K562 (cell line): ENCODE data around the gene DCAF8. TPM values are rescaled to one million over a fixed set of nuclear protein-coding genes. Genes with fewer than 3 reads are reported as not detected.
A peak's percentile ranks its signal among the peaks of the same experiment; 100 is the strongest.

Experiments
- ATAC-seq: fragments of 200-7000 bp; cut with Tn5 transposase; 3 replicates; pipeline ENCODE4 v1.9.1; 2020; ENCODE audit warnings: moderate library complexity
- BruUV-seq: library from RNA; stranded (reverse); fragments of 400-500 nt; replicated peaks from 2 replicates; lab custom pipeline; 2021; lab: Mats Ljungman, UMichigan
- CTCF ChIA-PET: fragments of 300-600 bp; formaldehyde crosslinking; extraction: SDS; loops from one replicate; lab custom pipeline; 2021; ENCODE audit warnings: low intra/inter-chr PET ratio; lab: Yijun Ruan, JAX
- POLR2A ChIA-PET: fragments of 300-600, 350-650 bp; sonication (Branson Sonifier 250); formaldehyde crosslinking; extraction: SDS; loops from one replicate; lab custom pipeline; 2021; ENCODE audit warnings: antibody characterized with exemption, inconsistent platforms; lab: Yijun Ruan, JAX
- DNase-seq, 4 experiments: peaks; one replicate each; pipeline versions ENCODE4 v3.0.0 to v3.0.0-alpha.2; 2011 to 2018; ENCODE audit warnings: low spot score in 3 of 4, mixed read lengths in 3 of 4; ENCODE audit errors: extremely low read depth in 1 of 4
- FAIRE-seq: peaks from 2 replicates; lab custom pipeline; 2011; peaks lifted over from hg19 to GRCh38; lab: Jason Lieb, UNC
- H2AFZ ChIP-seq: 2 replicates; pipeline ENCODE4 v1.6.0; 2011; ENCODE audit warnings: low read depth, low read length, control low read depth, inconsistent platforms
- H3K27ac ChIP-seq: fragments of 200-600 bp; 3 replicates; pipeline ENCODE4 v1.8.0; 2011; ENCODE audit warnings: low read depth, mild to moderate bottlenecking, control low read depth, inconsistent platforms, low read length, moderate library complexity, mixed read lengths; ENCODE audit errors: extremely low read depth
- H3K27me3 ChIP-seq, 2 experiments: fragments of 300-600 bp in 1 of 2; 2 replicates in 1 of 2; 3 replicates in 1 of 2; pipeline versions ENCODE4 v1.6.0 to v1.8.0; 2011; ENCODE audit warnings: inconsistent platforms in 2 of 2, low read length in 2 of 2, mild to moderate bottlenecking in 1 of 2, mixed read lengths in 1 of 2, moderate library complexity in 1 of 2; ENCODE audit not compliant: control insufficient read depth in 2 of 2, insufficient read depth in 2 of 2
- H3K36me3 ChIP-seq: fragments of 300-600 bp; 3 replicates; pipeline ENCODE4 v1.8.0; 2011; ENCODE audit warnings: mild to moderate bottlenecking, low read length, inconsistent platforms; ENCODE audit not compliant: control insufficient read depth, insufficient read depth
- H3K4me1 ChIP-seq, 2 experiments: fragments of 200-600 bp in 1 of 2; replicated peaks in 1 of 2; 2 replicates in 1 of 2; 3 replicates in 1 of 2; pipeline versions ENCODE4 v1.5.1 to v1.8.0; 2011; ENCODE audit warnings: inconsistent platforms in 2 of 2, low read length in 2 of 2, mild to moderate bottlenecking in 1 of 2, mixed read lengths in 1 of 2, moderate library complexity in 1 of 2; ENCODE audit not compliant: control insufficient read depth in 2 of 2, insufficient read depth in 2 of 2
- H3K4me2 ChIP-seq: 2 replicates; pipeline ENCODE4 v1.6.1; 2011; ENCODE audit warnings: low read length, control low read depth, inconsistent platforms, mixed read lengths; ENCODE audit not compliant: insufficient read depth
- H3K4me3 ChIP-seq: fragments of 200-600 bp; sonication (generic), shearing (Covaris generic); 2 replicates; pipeline ENCODE4 v1.5.1; 2016; ENCODE audit warnings: control low read depth, inconsistent platforms
- H3K79me2 ChIP-seq: fragments of 200-600 bp; 3 replicates; pipeline ENCODE4 v1.8.0; 2011; ENCODE audit warnings: low read length, inconsistent platforms; ENCODE audit not compliant: control insufficient read depth, insufficient read depth
- H3K9ac ChIP-seq, 2 experiments: 2 replicates each; pipeline versions ENCODE4 v1.6.0 to v1.6.1; 2011; ENCODE audit warnings: low read depth in 2 of 2, low read length in 2 of 2, control low read depth in 1 of 2, inconsistent platforms in 1 of 2, mild to moderate bottlenecking in 1 of 2, mixed read lengths in 1 of 2; ENCODE audit not compliant: insufficient read depth in 1 of 2
- H3K9me1 ChIP-seq: one replicate; pipeline ENCODE4 v1.6.0; 2011; ENCODE audit warnings: inconsistent platforms, mild to moderate bottlenecking, low read length, moderate library complexity; ENCODE audit not compliant: control insufficient read depth, insufficient read depth
- H3K9me3 ChIP-seq: replicated peaks from 2 replicates; pipeline ENCODE4 v1.5.1; 2011; ENCODE audit warnings: low read depth, low read length, inconsistent platforms; ENCODE audit not compliant: control insufficient read depth, insufficient read depth
- H4K20me1 ChIP-seq: replicated peaks from 2 replicates; pipeline ENCODE4 v1.6.1; 2011; ENCODE audit warnings: low read length, inconsistent platforms, mixed read lengths; ENCODE audit not compliant: control insufficient read depth, insufficient read depth
- ASH1L ChIP-seq: fragments of 450-650 bp; IDR thresholded peaks from 2 replicates; pipeline ENCODE4 v1.6.1; 2018; ENCODE audit warnings: borderline replicate concordance, mild to moderate bottlenecking, low read depth; ENCODE audit not compliant: partially characterized antibody
- FUS ChIP-seq: fragments of 200-400 bp; formaldehyde crosslinking; optimal IDR thresholded peaks from 2 replicates; pipeline ENCODE3; 2017; ENCODE audit warnings: low read depth, low read length
- HDGF ChIP-seq: fragments of 450-650 bp; IDR thresholded peaks from 2 replicates; pipeline ENCODE4 v1.6.1; 2016
- MAFG ChIP-seq: fragments of 450-650 bp; conservative IDR thresholded peaks from 2 replicates; pipeline ENCODE4 v1.6.1; 2016; ENCODE audit warnings: missing genetic modification characterization, missing compliant biosample characterization
- TAF15 ChIP-seq: fragments of 200-400 bp; formaldehyde crosslinking; IDR thresholded peaks from 2 replicates; pipeline ENCODE4 v1.6.1; 2017; ENCODE audit warnings: mild to moderate bottlenecking, low read depth, low read length, moderate library complexity
- ZNF316 ChIP-seq: fragments of 450-650 bp; IDR thresholded peaks from 2 replicates; pipeline ENCODE4 v1.6.1; 2016
- WGBS: fragments of 100-300 bp; shearing (Covaris generic); methylation state at CpG from one replicate; pipeline ENCODE4 v1.1.6; 2016; ENCODE audit warnings: low coverage, mixed read lengths; ENCODE audit not compliant: insufficient coverage; ENCODE audit errors: missing lambda C conversion rate; 5-methylcytosine and 5-hydroxymethylcytosine counted together
- in situ Hi-C: fragments of 300-500 bp; cut with MboI; formaldehyde crosslinking; loops from 4 replicates; pipeline ENCODE4 v1.15.0; 2018; ENCODE audit warnings: inconsistent platforms, mixed read lengths
- intact Hi-C: fragments of 100-400 bp; cut with micrococcal nuclease; formaldehyde crosslinking; loops from 2 replicates; pipeline ENCODE4 v1.14.2; 2022
- polyA plus RNA-seq, 8 experiments: library from polyadenylated mRNA; depleted of rRNA in 4 of 8; stranded (reverse) in 5 of 8; unstranded in 3 of 8; fragments of >200 nt; fragmentation: Nextera tagmentation in 2 of 8; fragmentation: Illumina TruSeq in 1 of 8; extraction: Ambion mirVana in 2 of 8; extraction: Trizol in 1 of 8; gene quantifications; 2 replicates each; pipeline versions ENCODE4 v1.2.1 to v1.2.3, GENCODE V29; 2011 to 2014; ENCODE audit warnings: inconsistent platforms in 1 of 8, missing spikeins in 1 of 8
- total RNA-seq, 7 experiments: library from RNA; depleted of rRNA in 6 of 7; stranded (reverse); fragments of >200 nt in 6 of 7; fragmentation: Illumina TruSeq in 2 of 7; extraction: Trizol in 2 of 7; gene quantifications; 2 replicates each; pipeline versions ENCODE4 v1.2.1 to v1.2.3, GENCODE V29; 2011 to 2021; ENCODE audit warnings: low replicate concordance in 1 of 7

Gene DCAF8
- total and polyA plus RNA-seq, 9 of the 15 experiments (the other 6 are each of a cell fraction or from before 2014, with no cell fraction given) = 11.6 to 149 (median 81.3) TPM

DNA sequence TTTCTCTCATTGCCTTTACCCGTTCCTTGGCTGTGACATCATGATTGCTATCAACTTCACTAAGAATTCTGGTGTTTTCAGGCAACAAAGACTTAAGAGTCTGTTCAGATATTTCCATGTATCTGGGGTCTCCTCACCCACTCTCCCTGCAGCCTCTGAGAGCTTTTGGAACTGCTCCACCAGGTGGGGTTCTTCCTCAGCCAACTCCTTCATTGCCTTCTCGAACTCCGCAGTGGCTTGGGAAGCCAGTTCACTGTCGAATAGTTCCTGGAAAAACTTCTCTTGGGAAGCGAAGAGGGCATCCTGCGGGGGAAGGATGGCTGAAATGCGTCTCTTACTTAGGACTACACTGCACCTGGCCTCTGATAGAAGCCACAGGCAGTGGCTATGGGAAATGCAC, 20.5 kb upstream of the DCAF8 start (continued):
- TF ChIP-seq FUS = no peak
- TF ChIP-seq ASH1L = no peak
- TF ChIP-seq TAF15 = no peak
- TF ChIP-seq, all 486 proteins: peak for 0

DNA sequence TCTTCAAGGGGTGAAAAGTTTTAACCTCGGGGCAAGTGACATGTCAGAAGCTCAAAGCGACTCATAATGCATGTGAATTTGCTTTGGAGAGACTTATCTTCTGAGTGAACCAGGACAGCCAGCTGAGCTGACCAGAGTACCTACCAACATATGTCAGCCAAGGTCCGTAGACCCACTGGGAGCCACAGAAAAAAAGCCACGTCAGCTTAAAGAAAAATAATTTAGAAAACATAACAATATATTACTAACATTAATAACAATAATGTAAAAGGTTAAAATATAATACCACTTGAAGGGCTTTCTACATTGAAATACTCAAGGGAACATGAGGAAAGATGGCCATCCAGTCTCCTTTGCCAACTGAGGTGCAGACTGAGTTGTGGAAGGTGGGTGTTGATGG, 15.6 kb upstream of the DCAF8 start:
- peaks cover 61% of the 10 kb centered on the region for H3K36me3 ChIP-seq
- no peak for FAIRE-seq
- H3K79me2 ChIP-seq = no peaks in the 10 kb centered on the region
- no peaks in the 10 kb centered on the region for H3K9me1 ChIP-seq
- no peak overlapping the region for H3K4me2 ChIP-seq
- no peak for DNase-seq
- no peaks in the 10 kb centered on the region for H3K9me3 ChIP-seq
- ATAC-seq = no peak
- no peaks in the 10 kb centered on the region for H4K20me1 ChIP-seq
- WGBS = 95% methylated on average over 4 of the region's 4 CpGs
- intact Hi-C loops = no loop called here
- TF ChIP-seq MAFG (0 out of 2 replicates have a peak, but pooled peaks have one; percentile 21), ZNF316 (peak; percentile 67), HDGF (no peak)
- H3K27me3 ChIP-seq = no peaks in the 10 kb centered on the region
- in situ Hi-C loops = no loop called here
- CTCF ChIA-PET = no interaction called here
- no peak overlapping the region for H3K4me3 ChIP-seq
- H3K4me1 ChIP-seq = no peaks in the 10 kb centered on the region
- H3K9ac ChIP-seq = no peak overlapping the region
- no peak overlapping the region for H3K27ac ChIP-seq
- POLR2A ChIA-PET = interaction anchor here (2.3 kb wide), 1 partner anchor 16 kb away, joined by 9 read pairs; the partner anchor contains the start of gene DCAF8
- H2AFZ ChIP-seq = no peak overlapping the region
- BruUV-seq = no TSS peak
